Brain microvascular endothelial cell (primary cell): ENCODE measurements around the gene FAM210B.
"Not testable (repeated sequence)": the region's sequence is repeated elsewhere in the genome, so short reads cannot be mapped to it uniquely, and the experiment has no call there.

Experiments
- DNase-seq: peaks from one replicate; pipeline ENCODE4 v3.0.0-alpha.2; 2020
- H3K27ac ChIP-seq: fragments of 250-450 bp; sonication (Bioruptor Pico); 2 replicates; pipeline ENCODE4 v1.5.1; 2020; ENCODE audit warnings: mild to moderate bottlenecking, moderate library complexity
- H3K27me3 ChIP-seq: fragments of 250-450 bp; sonication (Bioruptor Pico); replicated peaks from 2 replicates; pipeline ENCODE4 v1.5.1; 2020; ENCODE audit warnings: mild to moderate bottlenecking
- H3K36me3 ChIP-seq: fragments of 250-450 bp; sonication (Bioruptor Pico); replicated peaks from 2 replicates; pipeline ENCODE4 v1.5.1; 2020; ENCODE audit warnings: mild to moderate bottlenecking
- H3K4me3 ChIP-seq: 2 replicates; pipeline ENCODE4 v1.5.1; 2011; ENCODE audit warnings: low read depth, mild to moderate bottlenecking, control low read depth, low read length, moderate library complexity
- CTCF ChIP-seq: IDR thresholded peaks from 2 replicates; pipeline ENCODE4 v1.5.1; 2011; ENCODE audit warnings: low read depth, mild to moderate bottlenecking, moderate library complexity, low read length, control low read depth, inconsistent platforms; ENCODE audit errors: missing control alignments
- in situ Hi-C: cut with HindIII; loops from 2 replicates; pipeline ENCODE4 v1.10.0; 2017; ENCODE audit warnings: low sequenced_read_pairs, low pct_ligation_motif_present

FAM210B gene

DNA sequence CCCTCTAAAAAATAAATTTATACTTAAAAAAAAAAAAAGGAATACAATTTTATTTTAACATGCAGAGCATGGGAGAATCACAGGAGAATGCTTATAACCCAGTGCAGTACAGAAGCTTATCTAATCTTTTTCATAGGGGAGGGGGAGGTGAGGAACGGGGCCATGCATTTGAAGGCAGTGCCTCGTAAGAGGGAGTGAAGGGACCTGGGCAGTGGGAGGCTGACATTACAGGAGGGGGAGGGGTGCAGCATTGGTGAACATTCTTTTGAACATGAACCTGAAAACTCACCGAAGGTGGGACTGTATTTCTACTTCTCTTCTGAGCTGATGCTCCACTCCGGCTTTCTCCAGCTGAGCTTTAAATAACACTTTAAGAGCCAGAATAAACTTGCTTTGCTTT is 23.9 kb downstream of the FAM210B start:
- H3K36me3 ChIP-seq = peaks cover 2% of the 10 kb centered on the region
- no peak overlapping the region for H3K27ac ChIP-seq
- no peak overlapping the region for H3K4me3 ChIP-seq
- no peaks in the 10 kb centered on the region for H3K27me3 ChIP-seq
- no peak for DNase-seq
- in situ Hi-C loops = no loop called here
- no peak for TF ChIP-seq CTCF

- DNase-seq = no peak
- in situ Hi-C loops = no loop called here
- Histone ChIP-seq H3K27ac (no peak overlapping the region), H3K36me3 (peaks cover 2% of the 10 kb centered on the region), H3K4me3 (no peak overlapping the region), H3K27me3 (no peaks in the 10 kb centered on the region)
- TF ChIP-seq CTCF = no peak
Observed at GRCh38 chr20:56383334-56383733, 24.6 kb downstream of the FAM210B start.

DNA sequence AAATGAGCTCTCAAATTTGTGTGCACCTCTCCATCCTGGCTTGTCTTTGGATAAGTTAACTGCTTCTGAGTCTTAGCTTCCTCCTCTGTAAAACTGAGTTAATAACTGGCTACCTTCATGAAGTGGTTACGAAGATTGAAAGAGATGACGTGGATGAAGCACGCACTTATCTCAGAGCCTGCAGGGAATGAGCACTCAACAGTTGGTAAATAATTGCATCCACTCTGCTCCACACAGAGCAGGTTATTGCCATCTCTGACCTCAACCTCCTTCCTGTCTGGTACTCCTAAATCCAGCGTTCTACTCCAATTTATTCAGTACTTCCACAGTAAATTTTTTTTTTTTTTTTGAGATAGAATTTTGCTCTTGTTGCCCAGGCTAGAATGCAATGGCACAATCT is 26.4 kb downstream of the FAM210B start:
- no peak for TF ChIP-seq CTCF
- Histone ChIP-seq H3K27me3 (no peaks in the 10 kb centered on the region), H3K27ac (no peak overlapping the region), H3K36me3 (peaks cover 2% of the 10 kb centered on the region), H3K4me3 (no peak overlapping the region)
- in situ Hi-C loops = no loop called here
- no peak for DNase-seq

GRCh38 chr20:56386219-56386618 is 27.4 kb downstream of the FAM210B start:
- peaks cover 1% of the 10 kb centered on the region for H3K36me3 ChIP-seq
- H3K27me3 ChIP-seq = no peaks in the 10 kb centered on the region
- in situ Hi-C loops = no loop called here
- H3K27ac ChIP-seq = no peak overlapping the region
- no peak overlapping the region for H3K4me3 ChIP-seq
- DNase-seq = no peak
- no peak for TF ChIP-seq CTCF

DNA sequence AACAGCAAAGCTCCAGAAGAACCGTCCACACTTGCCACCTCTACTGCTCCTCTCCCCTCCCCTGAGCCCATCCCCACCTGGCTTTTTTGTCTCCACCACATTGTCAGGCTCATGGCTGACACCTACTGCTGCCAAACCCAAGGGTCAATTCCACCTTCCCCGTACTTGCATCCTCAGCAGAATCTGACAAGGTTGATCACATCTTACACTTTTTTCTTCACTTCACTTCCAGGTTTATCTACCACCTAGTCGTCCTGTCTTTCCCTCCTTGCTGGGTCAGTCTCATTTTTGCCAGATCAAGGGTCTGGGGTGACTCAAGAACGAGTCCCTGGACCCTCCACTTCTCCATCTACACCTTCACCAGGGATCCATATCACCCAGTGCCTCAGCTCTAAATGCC is 30.1 kb downstream of the FAM210B start:
- H3K27ac ChIP-seq = no peak overlapping the region
- in situ Hi-C loops = no loop called here
- no peak overlapping the region for H3K4me3 ChIP-seq
- TF ChIP-seq CTCF = no peak
- H3K27me3 ChIP-seq = no peaks in the 10 kb centered on the region
- no peaks in the 10 kb centered on the region for H3K36me3 ChIP-seq
- no peak for DNase-seq

GRCh38 chr20:56389807-56390206 is 31.0 kb downstream of the FAM210B start:
- Histone ChIP-seq H3K27ac (no peak overlapping the region), H3K36me3 (no peaks in the 10 kb centered on the region), H3K27me3 (no peaks in the 10 kb centered on the region), H3K4me3 (no peak overlapping the region)
- TF ChIP-seq CTCF = no peak
- DNase-seq = no peak
- in situ Hi-C loops = no loop called here

DNA sequence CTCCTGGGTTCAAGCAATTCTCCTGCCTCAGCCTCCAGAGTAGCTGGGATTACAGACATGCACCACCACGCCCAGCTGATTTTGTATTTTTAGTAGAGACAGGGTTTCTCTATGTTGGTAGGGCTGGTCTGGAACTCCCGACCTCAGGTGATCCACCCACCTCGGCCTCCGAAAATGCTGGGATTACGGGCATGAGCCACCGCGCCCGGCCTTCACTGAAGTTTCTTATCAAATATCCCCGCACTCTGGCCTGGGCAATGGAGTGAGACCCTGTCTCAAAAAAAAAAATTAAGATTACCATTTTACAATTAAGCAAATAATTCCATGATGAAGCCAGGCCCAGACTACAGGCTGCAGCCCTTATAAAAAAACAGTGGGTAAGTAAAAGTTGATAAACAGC is 31.6 kb downstream of the FAM210B start:
- H3K27ac ChIP-seq = not testable (repeated sequence)

More for the DNA sequence above, 31.6 kb downstream of the FAM210B start:
- in situ Hi-C loops, H3K27me3 ChIP-seq, DNase-seq, H3K36me3 ChIP-seq: not testable (repeated sequence)
- H3K4me3 ChIP-seq = peak overlapping the region; percentile 98
